Measurements from ENCODE around the gene TMEM101. TPM values are rescaled to one million over a fixed set of nuclear protein-coding genes. Genes with fewer than 3 reads are reported as not detected.

Gene TMEM101
- 49.6 TPM for polyA plus RNA-seq (2012; ENCODE audit: insufficient read length, low read depth)

GRCh38 chr17:44014437-44015172, at the start of gene TMEM101:
Gene TMEM101 (minus strand): TSS chr17:44014963. CDS start chr17:44014952, 11 bp downstream.
- TF ChIP-seq FOXP2 (optimal IDR thresholded peaks at IDR 0.05; ENCODE audit: borderline replicate concordance, extremely low read depth, extremely low read length, insufficient read depth) (no peak), POLR2AphosphoS5 (IDR thresholded peaks at IDR 0.05; ENCODE audit: low read depth, low read length) (peak; percentile 85), TAF1 (IDR thresholded peaks at IDR 0.05; ENCODE audit: borderline replicate concordance, insufficient read depth, low read length) (peak; percentile 99), SIN3A (IDR thresholded peaks at IDR 0.05; ENCODE audit: borderline replicate concordance, insufficient read depth, low read length) (no peak), REST (IDR thresholded peaks at IDR 0.05; ENCODE audit: insufficient read depth in 1 of 2, low read depth in 2 of 2, low read length in 2 of 2) (0 out of 4 replicates have a peak, but pooled peaks of 1 of the 2 experiments have one; percentile 38)

- TF ChIP-seq FOXP2 (optimal IDR thresholded peaks at IDR 0.05; ENCODE audit: borderline replicate concordance, extremely low read depth, extremely low read length, insufficient read depth) (no peak), SIN3A (IDR thresholded peaks at IDR 0.05; ENCODE audit: borderline replicate concordance, insufficient read depth, low read length) (no peak), TAF1 (IDR thresholded peaks at IDR 0.05; ENCODE audit: borderline replicate concordance, insufficient read depth, low read length) (no peak), REST (IDR thresholded peaks at IDR 0.05; ENCODE audit: insufficient read depth in 1 of 2, low read depth in 2 of 2, low read length in 2 of 2) (no peak), POLR2AphosphoS5 (IDR thresholded peaks at IDR 0.05; ENCODE audit: low read depth, low read length) (no peak)
Observed at GRCh38 chr17:44063704-44064639, 49.2 kb upstream of the TMEM101 start.

- no peak for TF ChIP-seq FOXP2 (optimal IDR thresholded peaks at IDR 0.05; ENCODE audit: borderline replicate concordance, extremely low read depth, extremely low read length, insufficient read depth)
- no peak for TF ChIP-seq REST (IDR thresholded peaks at IDR 0.05; ENCODE audit: insufficient read depth in 1 of 2, low read depth in 2 of 2, low read length in 2 of 2)
- no peak for TF ChIP-seq POLR2AphosphoS5 (IDR thresholded peaks at IDR 0.05; ENCODE audit: low read depth, low read length)
- no peak for TF ChIP-seq TAF1 (IDR thresholded peaks at IDR 0.05; ENCODE audit: borderline replicate concordance, insufficient read depth, low read length)
- no peak for TF ChIP-seq SIN3A (IDR thresholded peaks at IDR 0.05; ENCODE audit: borderline replicate concordance, insufficient read depth, low read length)
Observed at GRCh38 chr17:44062871-44063270, 48.1 kb upstream of the TMEM101 start.

- TF ChIP-seq TAF1 (IDR thresholded peaks at IDR 0.05; ENCODE audit: borderline replicate concordance, insufficient read depth, low read length) = no peak
- TF ChIP-seq REST (IDR thresholded peaks at IDR 0.05; ENCODE audit: insufficient read depth in 1 of 2, low read depth in 2 of 2, low read length in 2 of 2) = no peak
- TF ChIP-seq FOXP2 (optimal IDR thresholded peaks at IDR 0.05; ENCODE audit: borderline replicate concordance, extremely low read depth, extremely low read length, insufficient read depth) = no peak
- TF ChIP-seq SIN3A (IDR thresholded peaks at IDR 0.05; ENCODE audit: borderline replicate concordance, insufficient read depth, low read length) = no peak
- TF ChIP-seq POLR2AphosphoS5 (IDR thresholded peaks at IDR 0.05; ENCODE audit: low read depth, low read length) = no peak
Observed at GRCh38 chr17:44061446-44061845, 46.7 kb upstream of the TMEM101 start.
